Uterus (tissue), 2 donors: ENCODE measurements around the gene COL4A2.
"Not testable (repeated sequence)": the region's sequence is repeated elsewhere in the genome, so short reads cannot be mapped to it uniquely, and the experiment has no call there.

Experiments
- CTCF ChIP-seq, 4 experiments: fragments of 200-600 bp in 2 of 4; fragments of 450-650 bp in 2 of 4; sonication (generic) in 2 of 4; IDR thresholded peaks; one replicate each; pipeline ENCODE4 v1.5.1; 2016 to 2019; ENCODE audit warnings: antibody characterized with exemption in 4 of 4, mild to moderate bottlenecking in 2 of 4, moderate library complexity in 1 of 4
- POLR2A ChIP-seq, 2 donors: fragments of 450-650 bp; IDR thresholded peaks; one replicate each; pipeline ENCODE4 v1.6.1; 2016; ENCODE audit warnings: antibody characterized with exemption in 2 of 2, mild to moderate bottlenecking in 1 of 2, moderate library complexity in 1 of 2

- not testable (repeated sequence) for TF ChIP-seq CTCF, POLR2A (IDR thresholded peaks at IDR 0.05)
Observed at GRCh38 chr13:110395616-110396015, 88.5 kb downstream of the COL4A2 start.
